Breast epithelium (tissue), 4 donors: ENCODE measurements around the gene RCSD1. TPM values are rescaled to one million over a fixed set of nuclear protein-coding genes. Genes with fewer than 3 reads are reported as not detected.

Experiments used
- DNase-seq, 2 donors: peaks; one replicate each; pipeline ENCODE4 v3.0.0-alpha.2; 2019; ENCODE audit warnings: low spot score in 2 of 2
- H3K27ac ChIP-seq, 2 donors: fragments of 200-600 bp; sonication (generic) in 1 of 2; one replicate each; pipeline ENCODE4 v1.5.1; 2016 to 2019; ENCODE audit warnings: mild to moderate bottlenecking in 1 of 2
- H3K27me3 ChIP-seq, 2 donors: fragments of 200-600 bp; sonication (generic) in 1 of 2; one replicate each; pipeline versions ENCODE4 v1.5.1 to v1.6.0; 2017 to 2019; ENCODE audit warnings: control low read depth in 1 of 2, mild to moderate bottlenecking in 1 of 2
- H3K36me3 ChIP-seq: fragments of 200-600 bp; one replicate; pipeline ENCODE4 v1.5.1; 2019
- H3K4me1 ChIP-seq, 2 donors: fragments of 200-600 bp; sonication (generic); one replicate each; pipeline ENCODE4 v1.5.1; 2016 to 2019; ENCODE audit warnings: control low read depth in 1 of 2
- H3K4me3 ChIP-seq, 3 donors: fragments of 200-600 bp; sonication (generic); 1 replicate in 2 of 3; 2 replicates in 1 of 3; pipeline ENCODE4 v1.5.1; 2016 to 2019; ENCODE audit warnings: mild to moderate bottlenecking in 3 of 3, moderate library complexity in 2 of 3
- H3K9me3 ChIP-seq, 2 donors: fragments of 200-600 bp; sonication (generic) in 1 of 2; one replicate each; pipeline ENCODE4 v1.5.1; 2016 to 2019; ENCODE audit warnings: control low read depth in 1 of 2
- POLR2A ChIP-seq: fragments of 450-650 bp; IDR thresholded peaks from one replicate; pipeline ENCODE4 v1.6.1; 2016; ENCODE audit warnings: antibody characterized with exemption, mild to moderate bottlenecking, moderate library complexity
- POLR2AphosphoS5 ChIP-seq, 3 donors: sonication (generic); formaldehyde crosslinking; IDR thresholded peaks; one replicate each; pipeline ENCODE4 v1.6.1; 2017; ENCODE audit warnings: antibody characterized with exemption in 3 of 3
- intact Hi-C: fragments of 100-400 bp; cut with DNase I; formaldehyde crosslinking; loops from one replicate; pipeline ENCODE4 v1.15.1; 2023; ENCODE audit warnings: low total_unique reads
- total RNA-seq, 3 donors: library from RNA; depleted of rRNA; stranded (reverse); fragments of >200 nt; gene quantifications; one replicate each; pipeline ENCODE4 v1.1.0, GENCODE V29; 2016
- TF ChIP-seq, protein P1 (sequence below), 3 donors: fragments of 450-650 bp; IDR thresholded peaks; one replicate each; pipeline ENCODE4 v1.5.1; 2016 to 2017; ENCODE audit warnings: antibody characterized with exemption in 3 of 3, mild to moderate bottlenecking in 3 of 3, moderate library complexity in 3 of 3

Gene RCSD1
- total RNA-seq, 3 donors from 2014 or later: 11.5 to 29.0 (median 12.0) TPM

DNA sequence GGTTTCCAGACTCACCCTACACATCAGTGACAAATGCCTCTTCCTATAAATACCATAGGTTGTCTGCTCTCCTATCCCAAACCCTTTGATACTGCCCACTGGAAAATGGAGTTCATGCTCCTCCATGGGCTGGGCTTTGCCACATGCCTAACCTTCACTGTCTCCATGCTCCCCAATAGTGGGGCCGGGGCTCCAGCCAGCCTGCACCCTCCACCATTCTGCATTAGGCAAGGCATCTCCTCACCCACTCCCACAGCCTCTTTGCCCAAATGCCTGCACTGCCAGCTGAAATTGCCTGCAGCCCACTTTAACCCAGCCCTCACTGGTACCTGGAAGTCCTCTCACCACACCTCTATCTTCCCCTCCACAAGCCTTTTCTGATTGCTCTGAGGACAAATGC lies 73.5 kb downstream of the RCSD1 start:
- H3K27me3 ChIP-seq: no peaks in the 10 kb centered on the region

DNA sequence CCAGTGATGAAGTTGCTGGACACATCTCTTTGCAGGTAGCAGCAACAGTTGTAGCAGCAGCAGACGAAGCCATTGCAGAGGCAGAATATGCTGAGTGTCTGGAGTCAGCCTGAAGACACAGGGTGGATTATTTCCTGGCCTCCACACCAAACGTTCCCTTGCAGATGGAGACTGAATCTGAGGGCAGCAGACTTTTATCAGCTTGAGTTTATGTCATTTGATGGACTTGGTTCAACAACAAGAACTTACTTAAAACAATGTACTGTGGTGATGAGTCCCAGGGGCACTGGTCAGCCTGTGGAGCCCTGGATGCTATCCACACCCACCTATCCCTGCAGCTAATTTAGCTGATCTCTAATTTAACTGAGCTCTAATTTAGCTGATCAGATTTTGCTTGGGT lies 74.7 kb downstream of the RCSD1 start:
- no peak for DNase-seq
- Histone ChIP-seq H3K4me1 (no peaks in the 10 kb centered on the region), H3K27ac (no peak overlapping the region), H3K27me3 (no peaks in the 10 kb centered on the region), H3K9me3 (no peaks in the 10 kb centered on the region), H3K4me3 (no peak overlapping the region), H3K36me3 (no peaks in the 10 kb centered on the region)
- no peak for TF ChIP-seq POLR2AphosphoS5 (IDR thresholded peaks at IDR 0.05)
- TF ChIP-seq POLR2A: no peak
- TF ChIP-seq, protein P1, sequence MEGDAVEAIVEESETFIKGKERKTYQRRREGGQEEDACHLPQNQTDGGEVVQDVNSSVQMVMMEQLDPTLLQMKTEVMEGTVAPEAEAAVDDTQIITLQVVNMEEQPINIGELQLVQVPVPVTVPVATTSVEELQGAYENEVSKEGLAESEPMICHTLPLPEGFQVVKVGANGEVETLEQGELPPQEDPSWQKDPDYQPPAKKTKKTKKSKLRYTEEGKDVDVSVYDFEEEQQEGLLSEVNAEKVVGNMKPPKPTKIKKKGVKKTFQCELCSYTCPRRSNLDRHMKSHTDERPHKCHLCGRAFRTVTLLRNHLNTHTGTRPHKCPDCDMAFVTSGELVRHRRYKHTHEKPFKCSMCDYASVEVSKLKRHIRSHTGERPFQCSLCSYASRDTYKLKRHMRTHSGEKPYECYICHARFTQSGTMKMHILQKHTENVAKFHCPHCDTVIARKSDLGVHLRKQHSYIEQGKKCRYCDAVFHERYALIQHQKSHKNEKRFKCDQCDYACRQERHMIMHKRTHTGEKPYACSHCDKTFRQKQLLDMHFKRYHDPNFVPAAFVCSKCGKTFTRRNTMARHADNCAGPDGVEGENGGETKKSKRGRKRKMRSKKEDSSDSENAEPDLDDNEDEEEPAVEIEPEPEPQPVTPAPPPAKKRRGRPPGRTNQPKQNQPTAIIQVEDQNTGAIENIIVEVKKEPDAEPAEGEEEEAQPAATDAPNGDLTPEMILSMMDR (IDR thresholded peaks at IDR 0.05): no peak
- intact Hi-C loops: no loop called here

More for the DNA sequence above, 73.5 kb downstream of the RCSD1 start:
- Histone ChIP-seq H3K4me3 (no peak overlapping the region), H3K4me1 (no peaks in the 10 kb centered on the region), H3K27ac (no peak overlapping the region), H3K9me3 (no peaks in the 10 kb centered on the region), H3K36me3 (no peaks in the 10 kb centered on the region)
- no peak for TF ChIP-seq POLR2AphosphoS5 (IDR thresholded peaks at IDR 0.05)
- intact Hi-C loops: no loop called here
- DNase-seq: no peak

DNA sequence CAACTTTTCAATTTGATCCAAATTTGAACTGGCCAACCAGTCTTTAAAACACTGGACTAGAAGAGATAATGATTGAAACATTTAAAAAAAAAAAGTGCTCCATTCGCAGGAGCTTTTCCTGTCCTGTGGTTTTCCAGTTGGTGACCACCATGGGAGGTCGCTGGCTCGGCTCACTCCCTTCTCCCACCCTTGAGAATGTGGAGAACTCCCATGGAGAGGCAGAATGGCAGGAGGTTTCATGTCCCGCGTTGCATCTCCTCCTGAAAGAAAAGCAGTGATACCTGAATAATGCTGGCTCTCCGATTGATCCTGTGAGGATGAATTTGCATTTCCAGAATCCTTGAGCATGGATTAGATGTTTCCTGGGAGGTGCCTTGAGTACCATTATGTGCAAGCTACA lies 75.2 kb downstream of the RCSD1 start:
- no peaks in the 10 kb centered on the region for H3K4me1 ChIP-seq
- no peaks in the 10 kb centered on the region for H3K9me3 ChIP-seq
- intact Hi-C loops: no loop called here
- no peak overlapping the region for H3K27ac ChIP-seq
- no peaks in the 10 kb centered on the region for H3K36me3 ChIP-seq
- no peak for DNase-seq
- no peaks in the 10 kb centered on the region for H3K27me3 ChIP-seq
- H3K4me3 ChIP-seq: no peak overlapping the region
- TF ChIP-seq POLR2A (no peak), POLR2AphosphoS5 (IDR thresholded peaks at IDR 0.05) (no peak)
- TF ChIP-seq, protein P1 (IDR thresholded peaks at IDR 0.05): no peak

DNA sequence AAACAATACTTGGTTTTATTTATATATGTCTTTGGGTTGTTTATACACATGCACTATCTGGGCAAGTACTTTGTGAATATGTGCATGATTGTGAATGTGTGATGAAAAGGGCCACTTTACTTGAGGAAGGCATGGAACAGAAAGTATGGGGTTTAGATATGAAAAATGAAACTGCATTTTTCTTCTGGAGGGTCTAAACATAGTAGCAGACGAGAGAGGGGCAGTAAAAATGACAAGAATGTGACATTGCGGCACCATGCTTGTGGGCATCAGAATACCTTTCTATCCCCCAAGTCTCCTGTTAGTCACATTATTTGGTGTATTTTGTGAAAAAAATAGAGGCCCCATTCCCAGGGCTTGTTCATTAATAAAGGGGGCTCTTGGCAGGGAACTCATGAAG lies 76.3 kb downstream of the RCSD1 start:
- no peak overlapping the region for H3K4me3 ChIP-seq
- no peak overlapping the region for H3K27ac ChIP-seq
- no peak for DNase-seq
- no peak for TF ChIP-seq POLR2A
- TF ChIP-seq, protein P1 (IDR thresholded peaks at IDR 0.05): no peak
- TF ChIP-seq POLR2AphosphoS5 (IDR thresholded peaks at IDR 0.05): no peak
- H3K36me3 ChIP-seq: no peaks in the 10 kb centered on the region
- H3K4me1 ChIP-seq: no peaks in the 10 kb centered on the region
- intact Hi-C loops: no loop called here
- H3K9me3 ChIP-seq: no peaks in the 10 kb centered on the region
- no peaks in the 10 kb centered on the region for H3K27me3 ChIP-seq

DNA sequence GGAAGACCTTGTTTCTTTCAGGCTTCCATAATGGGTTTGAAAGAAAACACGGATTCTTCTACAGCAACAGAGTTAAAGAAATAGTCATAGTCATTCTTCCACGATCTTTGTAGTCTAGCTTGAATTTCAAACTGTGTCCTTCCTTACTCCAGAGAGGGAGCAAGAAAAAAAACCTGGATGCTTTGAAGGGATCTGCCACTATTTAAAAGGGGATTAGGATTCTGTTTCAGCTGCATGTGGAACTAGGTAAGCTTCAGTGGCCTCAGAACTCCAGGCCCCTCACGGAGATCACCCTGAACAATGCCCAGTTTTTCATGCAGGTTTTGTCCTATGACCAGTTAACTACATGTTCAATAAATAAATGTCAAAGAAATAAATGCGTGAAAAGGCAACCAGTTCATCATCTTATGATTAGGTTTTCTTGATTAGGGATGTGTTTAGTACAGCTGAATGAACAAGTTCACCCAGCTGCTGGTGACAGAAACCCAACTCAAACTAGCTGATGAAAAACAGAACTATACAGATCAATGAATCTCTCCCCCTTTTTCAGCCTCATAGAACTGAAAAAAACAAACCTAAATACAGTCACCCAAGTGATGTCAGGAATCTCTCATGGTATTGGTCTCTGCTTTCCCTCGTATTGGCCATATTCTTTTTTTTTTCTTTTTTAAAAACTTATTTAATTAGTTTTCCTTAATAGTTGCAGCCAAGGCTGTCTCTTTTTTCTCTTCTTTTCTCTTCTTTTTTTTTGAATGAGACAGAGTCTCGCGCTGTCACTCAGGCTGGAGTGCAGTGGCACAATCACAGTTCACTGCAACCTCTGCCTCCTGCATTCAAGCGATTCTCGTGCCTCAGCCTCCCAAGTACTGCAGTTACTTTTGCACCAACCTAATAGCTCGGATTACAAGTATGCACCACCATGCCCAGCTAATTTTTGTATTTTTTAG lies 77.2 kb downstream of the RCSD1 start:
- no peaks in the 10 kb centered on the region for H3K27me3 ChIP-seq
- H3K4me3 ChIP-seq: no peak overlapping the region
- intact Hi-C loops: no loop called here
- H3K36me3 ChIP-seq: no peaks in the 10 kb centered on the region
- no peaks in the 10 kb centered on the region for H3K4me1 ChIP-seq
- H3K27ac ChIP-seq: no peak overlapping the region
- TF ChIP-seq, protein P1 (IDR thresholded peaks at IDR 0.05): no peak
- TF ChIP-seq POLR2A (no peak), POLR2AphosphoS5 (IDR thresholded peaks at IDR 0.05) (no peak)
- H3K9me3 ChIP-seq: no peaks in the 10 kb centered on the region
- DNase-seq: no peak
